GM23338 (cell line): ENCODE measurements around the gene ERGIC2. TPM values are rescaled to one million over a fixed set of nuclear protein-coding genes. Genes with fewer than 3 reads are reported as not detected.
"Not testable (repeated sequence)": the region's sequence is repeated elsewhere in the genome, so short reads cannot be mapped to it uniquely, and the experiment has no call there.

ENCODE experiments used
- ATAC-seq: fragments of 200-7000 bp; cut with Tn5 transposase; 3 replicates; pipeline ENCODE4 v1.9.1; 2020
- DNase-seq: peaks from one replicate; pipeline ENCODE4 v3.0.0-alpha.2; 2015; ENCODE audit warnings: low spot score
- H2AFZ ChIP-seq: fragments of 200-600 bp; sonication (generic); 2 replicates; pipeline ENCODE4 v1.8.0; 2016; ENCODE audit warnings: antibody characterized with exemption, mild to moderate bottlenecking, moderate library complexity
- H3F3A ChIP-seq: fragments of 200-600 bp; sonication (generic); replicated peaks from 2 replicates; pipeline ENCODE4 v1.8.0; 2017; ENCODE audit warnings: antibody characterized with exemption, mixed run types, low read depth
- H3K27ac ChIP-seq: fragments of 200-600 bp; sonication (generic); 2 replicates; pipeline ENCODE4 v1.6.1; 2016; ENCODE audit warnings: low read depth
- H3K27me3 ChIP-seq: fragments of 200-600 bp; sonication (generic); 2 replicates; pipeline ENCODE4 v1.8.0; 2016; ENCODE audit warnings: mild to moderate bottlenecking, mixed run types, moderate library complexity; ENCODE audit not compliant: insufficient read depth
- H3K36me3 ChIP-seq: fragments of 200-600 bp; sonication (generic); 2 replicates; pipeline ENCODE4 v1.8.0; 2016; ENCODE audit warnings: mild to moderate bottlenecking; ENCODE audit not compliant: insufficient read depth
- H3K4me1 ChIP-seq: fragments of 200-600 bp; sonication (generic); 2 replicates; pipeline ENCODE4 v1.8.0; 2016; ENCODE audit warnings: mild to moderate bottlenecking, moderate library complexity; ENCODE audit not compliant: insufficient read depth
- H3K4me2 ChIP-seq: fragments of 200-600 bp; sonication (generic); 2 replicates; pipeline ENCODE4 v1.7.1; 2017; ENCODE audit warnings: mixed run types
- H3K4me3 ChIP-seq: fragments of 200-600 bp; sonication (generic); 2 replicates; pipeline ENCODE4 v1.6.1; 2016; ENCODE audit warnings: mixed run types
- H3K79me2 ChIP-seq: fragments of 200-600 bp; sonication (generic); replicated peaks from 2 replicates; pipeline ENCODE4 v1.8.0; 2017; ENCODE audit warnings: mild to moderate bottlenecking; ENCODE audit not compliant: insufficient read depth
- H3K9me2 ChIP-seq: fragments of 200-600 bp; sonication (generic); 2 replicates; pipeline ENCODE4 v1.8.0; 2017; ENCODE audit not compliant: insufficient read depth
- H4K20me1 ChIP-seq: fragments of 200-600 bp; sonication (generic); replicated peaks from 2 replicates; pipeline ENCODE4 v1.8.0; 2017; ENCODE audit warnings: mild to moderate bottlenecking; ENCODE audit not compliant: insufficient read depth
- H3K27ac Mint-ChIP-seq: 2 replicates; pipeline ENCODE4 v1.8.0; 2020; ENCODE audit warnings: inconsistent platforms, mild to moderate bottlenecking, moderate library complexity, mixed read lengths
- H3K27me3 Mint-ChIP-seq: 3 replicates; pipeline ENCODE4 v1.8.0; 2022; ENCODE audit warnings: low read depth, mild to moderate bottlenecking, moderate library complexity, mixed read lengths, inconsistent platforms; ENCODE audit not compliant: insufficient read depth, poor library complexity
- H3K36me3 Mint-ChIP-seq: 3 replicates; pipeline ENCODE4 v1.8.0; 2021; ENCODE audit warnings: low read depth, mild to moderate bottlenecking, inconsistent platforms, moderate library complexity, mixed read lengths
- H3K4me1 Mint-ChIP-seq: 3 replicates; pipeline ENCODE4 v1.8.0; 2020; ENCODE audit warnings: mild to moderate bottlenecking, inconsistent platforms, mixed read lengths
- H3K4me3 Mint-ChIP-seq: 3 replicates; pipeline ENCODE4 v1.8.0; 2021; ENCODE audit warnings: moderate library complexity, mild to moderate bottlenecking, inconsistent platforms, mixed read lengths
- H3K9me3 Mint-ChIP-seq: 3 replicates; pipeline ENCODE4 v1.8.0; 2020; ENCODE audit warnings: moderate library complexity, mild to moderate bottlenecking, inconsistent platforms, mixed read lengths
- CTCF ChIP-seq, 2 experiments: fragments of 200-600 bp in 1 of 2; sonication (generic) in 1 of 2; conservative IDR thresholded peaks; 2 replicates each; pipeline versions ENCODE4 v1.5.1 to v1.6.1; 2016 to 2017; ENCODE audit warnings: antibody characterized with exemption in 2 of 2, low read depth in 2 of 2, mild to moderate bottlenecking in 2 of 2, moderate library complexity in 1 of 2
- EZH2 ChIP-seq: fragments of 200-600 bp; sonication (generic); IDR thresholded peaks from one replicate; pipeline ENCODE4 v1.8.0; 2017; ENCODE audit warnings: antibody characterized with exemption, mild to moderate bottlenecking, low read depth; ENCODE audit not compliant: unreplicated experiment
- NANOG ChIP-seq: IDR thresholded peaks from 2 replicates; pipeline ENCODE4 v1.6.1; 2016; ENCODE audit warnings: antibody characterized with exemption, borderline replicate concordance
- POLR2AphosphoS5 ChIP-seq: IDR thresholded peaks from 2 replicates; pipeline ENCODE4 v1.6.1; 2016; ENCODE audit warnings: antibody characterized with exemption, low read depth
- STAT1 ChIP-seq: IDR thresholded peaks from one replicate; pipeline ENCODE4 v1.6.1; 2016; ENCODE audit warnings: antibody characterized with exemption; ENCODE audit not compliant: unreplicated experiment
- polyA plus RNA-seq: library from polyadenylated mRNA; unstranded; fragments of >200 nt; fragmentation: Nextera tagmentation; extraction: Ambion mirVana; gene quantifications from 2 replicates; pipeline ENCODE4 v1.2.1, GENCODE V29; 2016
- total RNA-seq: library from RNA; depleted of rRNA; stranded (reverse); fragments of >200 nt; shearing (Covaris generic); gene quantifications from 2 replicates; pipeline ENCODE4 v1.2.3, GENCODE V29; 2014
- TF ChIP-seq, protein P1 (sequence below): IDR thresholded peaks from one replicate; pipeline ENCODE4 v1.6.1; 2018; ENCODE audit warnings: antibody characterized with exemption; ENCODE audit not compliant: unreplicated experiment

Gene ERGIC2
- total and polyA plus RNA-seq, 2 experiments from 2014 or later, result 77.1 to 107 TPM

DNA sequence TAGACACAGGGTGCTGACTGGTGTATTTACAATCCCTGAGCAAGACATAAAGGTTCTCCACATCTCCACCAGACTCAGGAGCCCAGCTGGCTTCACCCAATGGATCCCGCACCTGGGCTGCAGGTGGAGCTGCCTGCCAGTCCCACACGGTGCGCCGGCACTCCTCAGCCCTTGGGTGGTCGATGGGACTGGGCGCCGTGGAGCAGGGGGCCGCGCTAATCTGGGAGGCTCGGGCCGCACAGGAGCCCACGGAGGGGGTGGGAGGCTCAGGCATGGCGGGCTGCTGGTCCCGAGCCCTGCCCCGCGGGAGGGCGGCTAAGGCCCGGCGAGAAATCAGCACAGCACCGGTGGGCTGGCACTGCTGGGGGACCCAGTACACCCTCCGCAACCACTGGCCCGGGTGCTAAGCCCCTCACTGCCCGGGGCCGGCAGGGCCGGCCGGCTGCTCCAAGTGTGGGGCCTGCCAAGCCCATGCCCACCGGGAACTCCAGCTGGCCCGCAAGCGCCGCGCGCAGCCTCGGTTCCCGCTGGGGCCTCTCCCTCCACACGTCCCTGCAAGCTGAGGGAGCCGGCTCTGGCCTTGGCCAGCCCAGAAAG lies 5.2 kb upstream of the ERGIC2 start:
- H3K9me2 ChIP-seq, H3K27ac Mint-ChIP-seq, H3K27me3 ChIP-seq, H3K4me1 ChIP-seq, H3K27ac ChIP-seq, H3K9me3 Mint-ChIP-seq, H3K4me1 Mint-ChIP-seq, H3F3A ChIP-seq, H3K36me3 ChIP-seq, H3K4me3 Mint-ChIP-seq, H3K4me2 ChIP-seq, H3K4me3 ChIP-seq, DNase-seq, ATAC-seq, H3K79me2 ChIP-seq, H4K20me1 ChIP-seq, H3K27me3 Mint-ChIP-seq, H3K36me3 Mint-ChIP-seq, H2AFZ ChIP-seq: not testable (repeated sequence)
- TF ChIP-seq CTCF (conservative IDR thresholded peaks at IDR 0.05; ENCODE audit: low read depth in 2 of 2), result 0 out of 4 replicates have a peak, but pooled peaks of 1 of the 2 experiments have one; percentile 15

- not testable (repeated sequence) for H3K27ac Mint-ChIP-seq, H3K4me1 Mint-ChIP-seq, H3K27me3 Mint-ChIP-seq, H3K9me2 ChIP-seq, H3K27me3 ChIP-seq, H3K79me2 ChIP-seq, H3K4me1 ChIP-seq, H3K4me3 Mint-ChIP-seq, H3K4me2 ChIP-seq, H3K27ac ChIP-seq, ATAC-seq, H4K20me1 ChIP-seq, DNase-seq, H3F3A ChIP-seq, H3K36me3 ChIP-seq, H3K4me3 ChIP-seq, H3K9me3 Mint-ChIP-seq, H3K36me3 Mint-ChIP-seq
- 0 out of 2 replicates have a peak overlapping the region, but pooled peaks have one; percentile 52 for H2AFZ ChIP-seq
Observed at GRCh38 chr12:29385194-29385593, 4.2 kb upstream of the ERGIC2 start.

- Mint-ChIP-seq H3K27me3 (peaks cover 6% of the 10 kb centered on the region), H3K27ac (no peak overlapping the region), H3K36me3 (no peaks in the 10 kb centered on the region), H3K9me3 (peaks cover 2% of the 10 kb centered on the region; the same call in 2 of the 3 replicates), H3K4me1 (peaks cover 9% of the 10 kb centered on the region; the same call in 2 of the 3 replicates), H3K4me3 (no peak overlapping the region)
- ATAC-seq, result no peak
- no peak overlapping the region; the same call in 1 of the 2 replicates for H3K4me3 ChIP-seq
- H3K4me2 ChIP-seq, result peak overlapping the region; percentile 75; the same call in 1 of the 2 replicates
- H3K36me3 ChIP-seq, result no peaks in the 10 kb centered on the region
- H3K9me2 ChIP-seq, result no peaks in the 10 kb centered on the region
- no peak for DNase-seq
- H2AFZ ChIP-seq, result peak overlapping the region; percentile 28; the same call in 1 of the 2 replicates
- H3K79me2 ChIP-seq, result peaks cover 34% of the 10 kb centered on the region
- peaks cover 1% of the 10 kb centered on the region; the same call in 1 of the 2 replicates for H4K20me1 ChIP-seq
- no peak overlapping the region for H3K27ac ChIP-seq
- H3F3A ChIP-seq, result no peaks in the 10 kb centered on the region
- H3K27me3 ChIP-seq, result no peaks in the 10 kb centered on the region
- H3K4me1 ChIP-seq, result no peaks in the 10 kb centered on the region
- TF ChIP-seq EZH2 (no peak), NANOG (no peak), POLR2AphosphoS5 (no peak), STAT1 (no peak)
- TF ChIP-seq, protein P1, sequence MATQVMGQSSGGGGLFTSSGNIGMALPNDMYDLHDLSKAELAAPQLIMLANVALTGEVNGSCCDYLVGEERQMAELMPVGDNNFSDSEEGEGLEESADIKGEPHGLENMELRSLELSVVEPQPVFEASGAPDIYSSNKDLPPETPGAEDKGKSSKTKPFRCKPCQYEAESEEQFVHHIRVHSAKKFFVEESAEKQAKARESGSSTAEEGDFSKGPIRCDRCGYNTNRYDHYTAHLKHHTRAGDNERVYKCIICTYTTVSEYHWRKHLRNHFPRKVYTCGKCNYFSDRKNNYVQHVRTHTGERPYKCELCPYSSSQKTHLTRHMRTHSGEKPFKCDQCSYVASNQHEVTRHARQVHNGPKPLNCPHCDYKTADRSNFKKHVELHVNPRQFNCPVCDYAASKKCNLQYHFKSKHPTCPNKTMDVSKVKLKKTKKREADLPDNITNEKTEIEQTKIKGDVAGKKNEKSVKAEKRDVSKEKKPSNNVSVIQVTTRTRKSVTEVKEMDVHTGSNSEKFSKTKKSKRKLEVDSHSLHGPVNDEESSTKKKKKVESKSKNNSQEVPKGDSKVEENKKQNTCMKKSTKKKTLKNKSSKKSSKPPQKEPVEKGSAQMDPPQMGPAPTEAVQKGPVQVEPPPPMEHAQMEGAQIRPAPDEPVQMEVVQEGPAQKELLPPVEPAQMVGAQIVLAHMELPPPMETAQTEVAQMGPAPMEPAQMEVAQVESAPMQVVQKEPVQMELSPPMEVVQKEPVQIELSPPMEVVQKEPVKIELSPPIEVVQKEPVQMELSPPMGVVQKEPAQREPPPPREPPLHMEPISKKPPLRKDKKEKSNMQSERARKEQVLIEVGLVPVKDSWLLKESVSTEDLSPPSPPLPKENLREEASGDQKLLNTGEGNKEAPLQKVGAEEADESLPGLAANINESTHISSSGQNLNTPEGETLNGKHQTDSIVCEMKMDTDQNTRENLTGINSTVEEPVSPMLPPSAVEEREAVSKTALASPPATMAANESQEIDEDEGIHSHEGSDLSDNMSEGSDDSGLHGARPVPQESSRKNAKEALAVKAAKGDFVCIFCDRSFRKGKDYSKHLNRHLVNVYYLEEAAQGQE, result no peak
Observed at GRCh38 chr12:29382251-29382650, 1.3 kb upstream of the ERGIC2 start.
